Gastrocnemius medialis (tissue), 4 donors: Measurements from ENCODE around the gene FGF6.

Experiments used
- CTCF ChIP-seq, 5 experiments: fragments of 450-650 bp in 3 of 5; fragments of 200-600 bp in 2 of 5; sonication (generic) in 2 of 5; IDR thresholded peaks in 4 of 5; conservative IDR thresholded peaks in 1 of 5; 1 replicate in 4 of 5; 2 replicates in 1 of 5; pipeline ENCODE4 v1.5.1; 2016 to 2019; ENCODE audit warnings: antibody characterized with exemption in 5 of 5, mild to moderate bottlenecking in 3 of 5, moderate library complexity in 3 of 5
- POLR2A ChIP-seq, 2 donors: fragments of 450-650 bp; IDR thresholded peaks; one replicate each; pipeline ENCODE4 v1.6.1; 2017; ENCODE audit warnings: antibody characterized with exemption in 2 of 2, mild to moderate bottlenecking in 2 of 2, moderate library complexity in 2 of 2

- no peak for TF ChIP-seq CTCF (IDR thresholded peaks at IDR 0.05 in 4 of 5, conservative IDR thresholded peaks at IDR 0.05 in 1 of 5)
- TF ChIP-seq POLR2A (IDR thresholded peaks at IDR 0.05), result no peak
Measured at GRCh38 chr12:4440187-4440941, 5.3 kb downstream of the FGF6 start.
